D721Med (cell line): ENCODE results near the gene MYOCOS.

Source experiments
- DNase-seq: peaks from one replicate; pipeline ENCODE4 v3.0.0; 2011; ENCODE audit warnings: low spot score; ENCODE audit not compliant: insufficient read length
- FAIRE-seq: peaks from 2 replicates; lab custom pipeline; 2011; peaks lifted over from hg19 to GRCh38; lab: Jason Lieb, UNC
- TF ChIP-seq, protein P1 (sequence below): IDR thresholded peaks from 2 replicates; pipeline ENCODE4 v1.5.1; 2012; ENCODE audit warnings: mild to moderate bottlenecking, control low read depth; ENCODE audit not compliant: insufficient read depth; ENCODE audit errors: missing control alignments

MYOCOS gene

DNA sequence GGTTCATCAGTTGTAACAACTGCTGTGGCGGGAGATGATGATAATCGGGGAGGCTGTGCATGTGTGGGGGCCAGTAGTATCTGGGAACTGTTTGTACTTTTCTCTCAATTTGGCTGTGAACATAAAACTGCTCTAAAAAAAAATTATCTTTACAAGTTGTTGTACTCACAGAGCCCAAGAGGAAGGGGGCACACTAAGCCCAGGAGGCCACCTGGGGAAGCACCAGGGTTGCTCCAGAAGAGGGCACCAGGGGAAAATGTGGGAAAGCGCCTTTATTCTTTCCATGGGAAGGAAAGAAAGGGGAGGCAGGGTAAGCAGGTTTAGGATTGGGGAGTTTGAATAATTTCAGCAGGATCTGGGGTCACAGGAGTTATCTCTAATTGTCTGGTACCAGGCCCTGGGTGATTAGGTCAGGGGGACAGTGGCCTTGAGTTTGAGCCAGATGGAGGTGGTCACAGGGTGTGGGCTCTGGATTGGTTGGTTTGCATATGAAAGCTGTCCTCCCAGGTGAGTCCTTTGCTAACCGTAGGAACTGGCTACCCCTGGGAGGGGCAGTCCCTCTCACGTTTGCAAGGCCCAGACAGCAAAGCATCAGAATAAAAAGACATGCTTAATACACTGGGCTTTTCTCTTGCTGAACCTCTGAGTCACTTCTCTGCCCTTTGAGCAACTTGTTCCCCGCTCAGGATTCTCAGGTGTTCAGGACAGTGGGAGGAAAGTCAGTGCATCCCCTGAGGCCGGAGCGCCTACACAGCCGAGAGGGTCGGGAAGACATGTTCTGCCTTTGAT is 19.2 kb downstream of the MYOCOS start:
- TF ChIP-seq, protein P1, sequence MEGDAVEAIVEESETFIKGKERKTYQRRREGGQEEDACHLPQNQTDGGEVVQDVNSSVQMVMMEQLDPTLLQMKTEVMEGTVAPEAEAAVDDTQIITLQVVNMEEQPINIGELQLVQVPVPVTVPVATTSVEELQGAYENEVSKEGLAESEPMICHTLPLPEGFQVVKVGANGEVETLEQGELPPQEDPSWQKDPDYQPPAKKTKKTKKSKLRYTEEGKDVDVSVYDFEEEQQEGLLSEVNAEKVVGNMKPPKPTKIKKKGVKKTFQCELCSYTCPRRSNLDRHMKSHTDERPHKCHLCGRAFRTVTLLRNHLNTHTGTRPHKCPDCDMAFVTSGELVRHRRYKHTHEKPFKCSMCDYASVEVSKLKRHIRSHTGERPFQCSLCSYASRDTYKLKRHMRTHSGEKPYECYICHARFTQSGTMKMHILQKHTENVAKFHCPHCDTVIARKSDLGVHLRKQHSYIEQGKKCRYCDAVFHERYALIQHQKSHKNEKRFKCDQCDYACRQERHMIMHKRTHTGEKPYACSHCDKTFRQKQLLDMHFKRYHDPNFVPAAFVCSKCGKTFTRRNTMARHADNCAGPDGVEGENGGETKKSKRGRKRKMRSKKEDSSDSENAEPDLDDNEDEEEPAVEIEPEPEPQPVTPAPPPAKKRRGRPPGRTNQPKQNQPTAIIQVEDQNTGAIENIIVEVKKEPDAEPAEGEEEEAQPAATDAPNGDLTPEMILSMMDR, result no peak
- DNase-seq (no peak), FAIRE-seq (no peak)

- FAIRE-seq (no peak), DNase-seq (no peak)
- TF ChIP-seq, protein P1, result no peak
Measured at GRCh38 chr1:171642197-171642596, 20.2 kb downstream of the MYOCOS start.

- no peak for DNase-seq
- TF ChIP-seq, protein P1, result no peak
- FAIRE-seq, result no peak
Measured at GRCh38 chr1:171643156-171643555, 21.1 kb downstream of the MYOCOS start.

- TF ChIP-seq, protein P1, result peak; percentile 97
- no peak for FAIRE-seq
- peak; percentile 73 for DNase-seq
Measured at GRCh38 chr1:171644805-171645483, 22.9 kb downstream of the MYOCOS start.

GRCh38 chr1:171645553-171646248 is 23.7 kb downstream of the MYOCOS start:
- FAIRE-seq, result no peak
- TF ChIP-seq, protein P1, result no peak
- no peak for DNase-seq

DNA sequence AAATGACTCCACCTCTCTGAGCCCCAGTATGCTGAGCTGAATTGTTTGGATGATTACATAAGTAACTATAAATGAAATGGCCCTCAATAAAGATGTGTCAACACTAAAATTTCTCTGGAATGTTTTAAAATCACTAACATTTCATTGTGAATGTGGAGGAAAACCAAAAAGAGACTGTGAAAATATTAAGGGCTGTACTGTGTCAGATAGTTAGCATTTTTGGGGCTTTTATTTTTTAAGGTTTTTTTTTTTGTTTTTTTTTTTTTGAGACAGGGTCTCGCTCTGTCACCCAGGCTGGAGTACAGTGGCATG is 24.2 kb downstream of the MYOCOS start:
- no peak for DNase-seq
- TF ChIP-seq, protein P1, result no peak
- FAIRE-seq, result no peak
